Activated T-helper 2 cell treated with anti-CD3 and anti-CD28 coated beads, Interferon-gamma antibody, Interleukin-2, Interleukin-4, amounts not matched to agents 10 μg/mL and 5 μg/mL and 100 μg/mL, durations not matched to agents 14 hours and 24 hours and 36 hours (primary cell): ENCODE data around the gene COL4A5. TPM values are rescaled to one million over a fixed set of nuclear protein-coding genes. Genes with fewer than 3 reads are reported as not detected.

Source experiments
- total RNA-seq: library from RNA; stranded (reverse); gene quantifications from 2 replicates; pipeline ENCODE4 v1.2.3, GENCODE V29; 2022

COL4A5 gene
- total RNA-seq, 1 donor from 2014 or later: not detected

Other genes starting within 250 kb of the COL4A5 start
- gene COL4A6, start 1.4 kb upstream of the COL4A5 start, total RNA-seq: not detected in 2 replicates